Tibial nerve (tissue), 4 donors: ENCODE results near the gene FHAD1. TPM values are rescaled to one million over a fixed set of nuclear protein-coding genes. Genes with fewer than 3 reads are reported as not detected.

Source experiments
- DNase-seq, 2 donors: peaks; one replicate each; pipeline ENCODE4 v3.0.0-alpha.2; 2019; ENCODE audit warnings: low spot score in 2 of 2
- H3K27ac ChIP-seq, 4 donors: fragments of 200-600 bp; sonication (generic) in 3 of 4; one replicate each; pipeline ENCODE4 v1.5.1; 2017 to 2019; ENCODE audit warnings: mild to moderate bottlenecking in 1 of 4
- H3K27me3 ChIP-seq, 2 donors: fragments of 200-600 bp; sonication (generic) in 1 of 2; one replicate each; pipeline versions ENCODE4 v1.5.1 to v1.6.0; 2017 to 2019
- H3K36me3 ChIP-seq, 3 donors: fragments of 200-600 bp; sonication (generic); one replicate each; pipeline ENCODE4 v1.5.1; 2018 to 2019
- H3K4me1 ChIP-seq, 4 donors: fragments of 200-600 bp; sonication (generic) in 3 of 4; one replicate each; pipeline ENCODE4 v1.5.1; 2017 to 2019
- H3K4me3 ChIP-seq, 4 donors: fragments of 200-600 bp; sonication (generic) in 3 of 4; one replicate each; pipeline ENCODE4 v1.5.1; 2017 to 2019; ENCODE audit warnings: mild to moderate bottlenecking in 1 of 4, moderate library complexity in 1 of 4
- H3K9me3 ChIP-seq, 4 donors: fragments of 200-600 bp; sonication (generic) in 3 of 4; one replicate each; pipeline ENCODE4 v1.5.1; 2017 to 2019
- CTCF ChIP-seq, 5 experiments: fragments of 200-600 bp in 3 of 5; fragments of 450-650 bp in 2 of 5; sonication (generic) in 3 of 5; IDR thresholded peaks; one replicate each; pipeline ENCODE4 v1.5.1; 2016 to 2019; ENCODE audit warnings: antibody characterized with exemption in 5 of 5, mild to moderate bottlenecking in 3 of 5, moderate library complexity in 2 of 5
- EP300 ChIP-seq, 2 donors: sonication (generic); formaldehyde crosslinking; IDR thresholded peaks; one replicate each; pipeline ENCODE4 v1.6.1; 2017; ENCODE audit warnings: antibody characterized with exemption in 2 of 2, mild to moderate bottlenecking in 1 of 2
- POLR2A ChIP-seq, 2 donors: fragments of 450-650 bp; IDR thresholded peaks; one replicate each; pipeline ENCODE4 v1.6.1; 2017; ENCODE audit warnings: antibody characterized with exemption in 2 of 2, mild to moderate bottlenecking in 2 of 2, moderate library complexity in 2 of 2
- WGBS, 2 donors: methylation state at CpG; one replicate each; pipeline ENCODE4 v1.1.5; 2018; 5-methylcytosine and 5-hydroxymethylcytosine counted together
- total RNA-seq, 4 donors: library from RNA; depleted of rRNA; stranded (reverse); fragments of >200 nt; gene quantifications; one replicate each; pipeline ENCODE4 v1.1.0, GENCODE V29; 2016

The FHAD1 gene
- total RNA-seq, 4 donors from 2014 or later = 0.30 to 0.63 TPM; not detected in 2

GRCh38 chr1:15328351-15329103 is 81.5 kb downstream of the FHAD1 start:
- Histone ChIP-seq H3K36me3 (no peaks in the 10 kb centered on the region), H3K4me1 (peaks cover 0 to 47% (median 20%) of the 10 kb centered on the region in 4 donors), H3K4me3 (no peak overlapping the region), H3K27me3 (peaks cover 0 to 4% of the 10 kb centered on the region in 2 donors), H3K9me3 (no peaks in the 10 kb centered on the region), H3K27ac (peak overlapping the region in 2 of 4 donors; percentile 28 to 46)
- WGBS, 2 donors = 4 to 7% methylated on average over 18 of the region's 18 CpGs
- peak in 1 of 2 donors; percentile 48 for DNase-seq
- peak in 1 of 2 donors; percentile 71 for TF ChIP-seq EP300 (IDR thresholded peaks at IDR 0.05)
- no peak for TF ChIP-seq POLR2A (IDR thresholded peaks at IDR 0.05)

GRCh38 chr1:15329104-15329820 is 82.2 kb downstream of the FHAD1 start:
- H3K27ac ChIP-seq = peak overlapping the region in 2 of 4 donors; percentile 28 to 46
- H3K4me3 ChIP-seq = no peak overlapping the region
- TF ChIP-seq EP300 (IDR thresholded peaks at IDR 0.05) (no peak), POLR2A (IDR thresholded peaks at IDR 0.05) (no peak), CTCF (IDR thresholded peaks at IDR 0.05) (peak in 4 of 5 experiments; percentile 26 to 32 (median 30))
- DNase-seq = no peak
- no peaks in the 10 kb centered on the region for H3K36me3 ChIP-seq
- WGBS, 2 donors = 37 to 44% methylated on average over 21 of the region's 21 CpGs
- H3K9me3 ChIP-seq = no peaks in the 10 kb centered on the region
- H3K27me3 ChIP-seq = peaks cover 0 to under 1% of the 10 kb centered on the region in 2 donors
- peaks cover 0 to 40% (median 20%) of the 10 kb centered on the region in 4 donors for H3K4me1 ChIP-seq

- Histone ChIP-seq H3K36me3 (no peaks in the 10 kb centered on the region), H3K27me3 (no peaks in the 10 kb centered on the region), H3K27ac (no peak overlapping the region), H3K4me1 (peaks cover 0 to 36% (median 20%) of the 10 kb centered on the region in 4 donors), H3K9me3 (no peaks in the 10 kb centered on the region), H3K4me3 (no peak overlapping the region)
- WGBS, 2 donors = 92 to 94% methylated on average over 8 of the region's 8 CpGs
- no peak for DNase-seq
- TF ChIP-seq EP300 (IDR thresholded peaks at IDR 0.05) (no peak), CTCF (IDR thresholded peaks at IDR 0.05) (no peak), POLR2A (IDR thresholded peaks at IDR 0.05) (no peak)
These were observed 83.0 kb downstream of the FHAD1 start for GRCh38 chr1:15330028-15330427.

- H3K27ac ChIP-seq = no peak overlapping the region
- peaks cover 0 to 36% (median 20%) of the 10 kb centered on the region in 4 donors for H3K4me1 ChIP-seq
- H3K4me3 ChIP-seq = no peak overlapping the region
- no peaks in the 10 kb centered on the region for H3K27me3 ChIP-seq
- TF ChIP-seq CTCF (IDR thresholded peaks at IDR 0.05) = no peak
- no peak for TF ChIP-seq EP300 (IDR thresholded peaks at IDR 0.05)
- no peak for TF ChIP-seq POLR2A (IDR thresholded peaks at IDR 0.05)
- H3K36me3 ChIP-seq = no peaks in the 10 kb centered on the region
- no peaks in the 10 kb centered on the region for H3K9me3 ChIP-seq
- DNase-seq = no peak
- WGBS, 2 donors = 88 to 94% methylated on average over 5 of the region's 5 CpGs
These were observed 84.2 kb downstream of the FHAD1 start for GRCh38 chr1:15331180-15331579.

- Histone ChIP-seq H3K4me1 (peaks cover 0 to 37% (median 20%) of the 10 kb centered on the region in 4 donors), H3K36me3 (no peaks in the 10 kb centered on the region), H3K4me3 (no peak overlapping the region), H3K9me3 (no peaks in the 10 kb centered on the region), H3K27ac (no peak overlapping the region), H3K27me3 (no peaks in the 10 kb centered on the region)
- DNase-seq = no peak
- TF ChIP-seq EP300 (IDR thresholded peaks at IDR 0.05) (no peak), POLR2A (IDR thresholded peaks at IDR 0.05) (no peak), CTCF (IDR thresholded peaks at IDR 0.05) (no peak)
- 67 to 70% methylated on average over 2 of the region's 2 CpGs for WGBS, 2 donors
These were observed 84.7 kb downstream of the FHAD1 start for GRCh38 chr1:15331734-15332133.
